GM18520 (cell line): ENCODE data around the gene SLF2.
"Not testable (repeated sequence)": the region's sequence is repeated elsewhere in the genome, so short reads cannot be mapped to it uniquely, and the experiment has no call there.

Experiments used
- ATAC-seq: cut with Tn5 transposase; IDR thresholded peaks from one replicate; pipeline ENCODE4 v1.9.1; 2021; ENCODE audit not compliant: unreplicated experiment

The SLF2 gene

GRCh38 chr10:100945754-100946153 lies 33.0 kb downstream of the SLF2 start:
- ATAC-seq, result no peak

DNA sequence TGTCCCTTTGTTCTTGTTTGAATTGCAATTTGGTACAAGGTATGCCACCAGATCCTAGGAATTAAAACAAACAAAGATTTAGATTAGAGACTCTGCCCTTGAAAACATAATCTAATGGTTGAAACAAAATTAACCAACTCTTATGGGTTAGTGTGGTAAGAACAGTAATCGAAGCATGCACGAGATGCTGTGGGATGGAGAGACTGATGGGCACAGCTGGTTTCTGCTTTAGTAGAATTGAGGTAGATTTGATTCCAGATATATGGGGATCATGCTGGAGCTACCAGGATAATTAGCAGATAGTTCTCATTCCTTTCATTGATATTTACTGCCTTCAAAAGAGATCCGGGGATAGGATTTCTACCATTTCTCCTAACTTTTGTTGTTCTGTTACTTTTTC lies 36.2 kb downstream of the SLF2 start:
- no peak for ATAC-seq

DNA sequence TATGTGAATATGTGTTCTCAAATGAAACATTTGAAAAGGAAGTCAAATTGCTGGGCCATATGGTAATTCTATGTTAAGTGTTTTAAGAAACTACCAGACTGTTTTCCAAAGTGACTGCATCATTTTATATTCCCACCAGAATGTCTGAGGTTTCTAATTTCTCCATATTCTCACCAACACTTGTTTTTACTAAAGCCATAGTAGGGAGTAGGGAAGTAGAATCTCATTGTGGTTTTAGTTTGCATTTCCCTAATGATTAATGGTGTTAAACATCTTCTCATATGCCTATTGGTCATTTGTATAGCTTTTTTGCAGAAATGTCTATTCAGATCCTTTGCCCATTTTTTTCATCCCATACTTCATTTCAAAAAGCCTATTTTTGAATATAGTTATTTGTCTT lies 47.5 kb downstream of the SLF2 start:
- ATAC-seq, result no peak

DNA sequence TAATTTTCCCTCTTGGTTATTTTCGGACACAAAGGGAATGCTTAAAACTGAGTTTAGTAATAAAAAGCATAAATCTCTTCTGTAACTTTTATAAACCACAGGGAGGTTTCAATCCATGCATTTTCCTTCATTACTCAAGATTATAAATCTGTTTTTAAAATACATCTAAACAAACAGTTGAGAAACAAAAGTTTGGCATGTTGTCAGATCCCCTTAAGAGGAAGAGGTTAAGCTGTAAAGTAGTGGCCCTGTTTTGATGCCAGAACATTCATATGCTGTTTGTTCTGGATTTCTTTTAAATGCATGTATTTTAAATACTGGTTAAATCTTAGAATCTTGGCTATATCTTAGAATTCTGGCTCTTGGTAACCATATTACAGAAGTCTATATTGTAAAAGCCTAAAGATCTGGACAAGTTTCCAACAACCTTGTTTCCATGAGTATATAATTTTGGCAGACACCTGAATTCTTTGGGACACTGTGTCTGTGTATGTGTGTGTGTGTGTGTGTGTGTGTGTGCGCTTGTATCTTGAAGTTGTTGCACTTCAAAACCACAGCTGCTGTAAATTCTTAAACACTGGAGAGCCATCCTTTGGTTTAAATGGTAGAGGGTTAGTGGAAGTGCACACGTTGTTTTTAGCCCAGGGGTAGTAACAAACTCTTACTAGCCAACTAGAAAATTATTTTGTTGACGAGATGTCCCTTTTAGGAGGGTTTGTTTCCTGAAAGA lies 49.8 kb downstream of the SLF2 start:
- no peak for ATAC-seq

- no peak for ATAC-seq
These were observed 51.1 kb downstream of the SLF2 start for GRCh38 chr10:100963826-100964225.

GRCh38 chr10:100965820-100966219 lies 53.1 kb downstream of the SLF2 start:
- ATAC-seq, result no peak

DNA sequence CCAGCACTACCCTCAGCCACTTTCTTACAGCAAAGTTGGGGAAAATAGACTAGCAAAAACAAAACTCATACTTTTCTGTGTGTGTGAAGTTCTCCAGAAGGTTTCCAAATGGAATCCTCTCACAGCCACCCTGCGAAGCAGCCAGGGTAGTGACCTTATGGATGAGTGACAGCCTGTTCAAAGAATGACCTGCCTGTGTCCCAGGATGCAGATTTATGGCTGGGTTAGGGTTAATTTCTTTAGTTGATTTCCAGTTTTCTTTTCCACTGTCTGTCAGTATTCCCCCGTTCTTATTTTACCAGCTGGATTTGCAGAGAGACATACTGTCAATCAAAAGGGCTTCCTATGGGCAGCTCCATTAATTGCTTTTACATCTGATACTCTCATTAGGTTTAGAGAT lies 54.1 kb downstream of the SLF2 start:
- no peak for ATAC-seq

- no peak for ATAC-seq
These were observed 54.6 kb downstream of the SLF2 start for GRCh38 chr10:100967332-100967731.

GRCh38 chr10:100968062-100968736 lies 55.4 kb downstream of the SLF2 start:
- no peak for ATAC-seq

- no peak for ATAC-seq
These were observed 56.1 kb downstream of the SLF2 start for GRCh38 chr10:100968863-100969186.

- ATAC-seq, result no peak
These were observed 56.7 kb downstream of the SLF2 start, which contains the start of gene SEMA4G for GRCh38 chr10:100969187-100970075. Gene SEMA4G (plus strand): TSS chr10:100969504. CDS start chr10:100972913, 3,409 bp downstream.

DNA sequence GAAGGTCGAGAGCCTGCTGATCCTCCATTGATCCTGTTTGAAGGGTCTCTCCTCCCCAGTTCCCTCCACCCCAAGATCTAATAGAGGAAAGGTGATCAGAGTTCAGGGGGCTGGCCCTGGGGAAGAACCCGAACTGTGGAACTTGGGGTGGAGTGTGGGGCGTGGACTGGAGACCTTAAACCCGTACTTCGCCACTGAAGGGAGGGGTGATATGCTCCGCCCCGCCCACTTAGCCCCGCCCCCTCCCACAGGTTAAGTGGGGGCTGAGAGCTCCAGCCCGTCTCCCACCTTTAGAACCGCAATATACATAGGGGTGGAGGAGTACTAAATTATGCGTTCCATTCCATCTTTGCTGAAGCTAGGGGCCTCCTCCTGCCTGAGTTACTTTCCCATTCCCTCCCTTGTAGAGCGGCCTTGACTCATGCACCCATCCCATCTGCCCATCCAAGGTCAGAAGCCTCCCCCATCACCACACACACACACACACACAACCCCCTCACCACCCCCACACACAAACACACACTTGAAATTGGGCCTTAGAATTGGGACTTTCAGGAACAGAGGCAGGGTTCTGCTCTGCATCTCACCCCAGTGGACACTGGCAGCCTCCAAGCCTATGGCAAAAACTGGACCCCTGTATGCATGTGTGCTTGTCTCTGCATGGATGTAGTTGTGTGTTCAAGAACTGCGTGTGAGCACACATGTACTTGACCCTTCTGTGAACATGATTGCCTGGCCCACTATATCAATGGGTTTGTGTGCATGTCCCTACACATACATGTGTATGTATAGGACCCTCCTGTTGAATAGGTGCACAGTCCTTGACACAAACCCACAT lies 57.5 kb downstream of the SLF2 start:
- no peak for ATAC-seq

DNA sequence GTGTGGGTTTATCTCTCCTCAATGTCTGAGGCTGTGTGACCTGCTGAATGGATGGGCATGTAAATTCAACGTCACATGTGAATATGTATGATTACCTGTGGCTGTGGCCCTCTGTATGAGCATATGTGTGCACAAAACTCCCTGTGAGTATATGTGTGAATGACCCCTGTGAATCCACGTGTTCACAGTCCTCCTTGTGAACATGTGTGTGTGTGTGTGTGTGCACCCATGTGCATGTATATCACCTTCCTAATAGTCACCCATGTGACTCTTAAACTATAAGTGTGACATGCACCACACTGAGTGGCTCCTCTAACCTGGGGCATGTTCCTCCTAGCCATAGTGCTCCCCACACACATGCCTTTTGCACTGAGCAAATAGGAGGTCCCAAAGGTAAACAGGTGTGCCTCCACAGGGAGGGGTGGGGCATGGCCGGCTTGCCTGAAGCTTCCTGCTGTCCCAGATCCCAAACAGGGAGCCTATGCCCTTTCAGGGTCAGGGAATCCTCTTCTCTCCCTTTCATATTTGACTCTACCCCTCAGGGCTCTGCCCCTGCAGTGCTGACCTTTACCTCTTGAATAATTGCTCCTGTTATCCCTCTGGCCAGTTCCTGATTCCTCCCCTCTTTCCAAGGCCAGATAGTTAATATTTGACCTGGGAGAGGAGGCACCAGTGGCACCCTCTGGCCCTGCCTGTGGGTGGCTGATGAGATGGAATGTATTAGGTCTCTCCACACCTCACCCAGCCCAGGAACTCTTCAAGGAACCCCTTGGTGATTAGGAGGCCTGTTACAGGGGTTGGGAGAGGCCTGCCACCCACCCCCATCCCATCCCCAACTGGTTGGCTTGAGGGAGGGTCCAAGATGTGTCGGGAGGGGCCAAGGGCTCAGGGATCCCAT lies 58.4 kb downstream of the SLF2 start:
- ATAC-seq, result no peak

DNA sequence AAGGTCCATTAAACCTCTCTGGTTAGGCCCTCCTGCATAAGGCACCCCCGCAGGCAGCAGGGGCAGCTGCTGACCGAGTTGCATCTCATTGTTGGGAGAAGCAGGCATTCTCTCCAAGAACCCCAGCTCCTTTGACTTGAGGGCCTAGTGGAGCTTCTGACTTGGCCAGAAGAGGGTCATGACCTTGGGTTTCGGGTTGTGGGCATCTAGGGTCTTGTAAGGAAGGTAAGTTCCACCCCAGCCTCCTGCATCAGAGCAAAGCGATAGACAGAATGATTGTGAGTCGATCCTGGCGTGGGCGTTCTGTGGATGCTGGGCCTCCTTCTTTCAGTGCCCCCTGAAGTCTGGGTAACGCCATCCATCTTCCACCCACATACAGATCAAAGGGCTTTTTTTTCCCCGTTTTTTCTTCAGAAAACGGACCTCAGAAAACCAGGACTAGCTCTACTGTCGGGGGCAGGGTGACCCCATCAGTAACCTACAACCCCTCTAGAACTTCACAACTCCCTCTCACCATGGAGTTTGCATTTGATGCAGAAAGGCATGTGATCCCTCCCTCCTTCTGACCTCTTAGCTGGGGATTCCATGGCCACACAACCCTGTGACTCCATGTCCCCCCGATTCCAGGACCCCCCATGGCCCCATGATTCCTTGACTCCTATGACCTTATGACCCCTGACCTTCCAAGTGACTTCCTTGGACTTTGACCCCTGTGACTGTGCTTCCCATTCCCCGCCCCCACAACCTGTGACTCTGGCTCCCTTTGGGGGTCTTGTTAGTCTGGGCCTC lies 59.5 kb downstream of the SLF2 start:
- ATAC-seq, result no peak

DNA sequence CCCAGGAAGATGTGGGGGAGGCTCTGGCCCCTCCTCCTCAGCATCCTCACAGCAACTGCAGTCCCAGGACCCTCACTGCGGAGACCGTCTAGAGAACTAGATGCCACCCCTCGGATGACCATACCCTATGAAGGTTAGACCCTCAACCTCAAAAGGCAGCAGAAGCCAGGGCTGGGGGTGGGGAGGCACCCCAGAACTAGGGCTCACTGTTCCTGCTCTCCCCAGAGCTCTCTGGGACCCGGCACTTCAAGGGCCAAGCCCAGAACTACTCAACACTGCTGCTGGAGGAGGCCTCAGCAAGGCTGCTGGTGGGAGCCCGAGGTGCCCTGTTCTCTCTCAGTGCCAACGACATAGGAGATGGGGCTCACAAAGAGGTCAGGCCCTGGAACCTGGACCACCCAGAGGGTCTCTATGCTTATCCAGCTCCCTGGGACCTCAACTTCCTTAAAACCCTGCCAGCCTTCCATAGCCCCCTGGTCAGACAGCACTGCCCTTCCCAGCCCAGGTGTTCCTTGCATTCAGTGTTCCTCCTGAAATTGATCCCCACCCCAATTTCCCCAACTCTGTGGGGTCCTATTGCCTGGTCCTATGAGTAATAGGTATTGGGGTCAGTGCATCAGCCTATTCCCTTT lies 60.3 kb downstream of the SLF2 start:
- no peak for ATAC-seq

GRCh38 chr10:100975397-100975796 lies 62.6 kb downstream of the SLF2 start:
- ATAC-seq, result not testable (repeated sequence)

DNA sequence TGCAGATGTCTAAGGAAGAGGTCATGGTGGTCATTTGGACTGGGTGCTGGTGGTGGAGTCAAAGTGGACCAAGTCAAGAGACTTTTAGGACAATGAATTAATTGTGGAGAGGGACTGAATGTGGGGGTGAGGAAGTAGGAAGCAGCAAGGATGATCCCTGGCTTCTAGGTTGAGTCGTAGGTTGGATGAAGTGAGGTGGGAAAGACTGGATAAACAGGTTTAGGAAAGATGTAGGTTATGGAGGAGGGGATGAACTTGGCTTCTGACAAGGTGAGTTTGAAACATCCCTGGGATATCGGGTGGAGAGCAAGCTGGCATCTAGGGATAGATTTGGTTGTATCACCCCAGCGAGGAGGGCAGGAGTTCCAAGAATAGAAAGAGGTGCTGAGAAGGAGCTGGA lies 64.1 kb downstream of the SLF2 start:
- ATAC-seq, result no peak

DNA sequence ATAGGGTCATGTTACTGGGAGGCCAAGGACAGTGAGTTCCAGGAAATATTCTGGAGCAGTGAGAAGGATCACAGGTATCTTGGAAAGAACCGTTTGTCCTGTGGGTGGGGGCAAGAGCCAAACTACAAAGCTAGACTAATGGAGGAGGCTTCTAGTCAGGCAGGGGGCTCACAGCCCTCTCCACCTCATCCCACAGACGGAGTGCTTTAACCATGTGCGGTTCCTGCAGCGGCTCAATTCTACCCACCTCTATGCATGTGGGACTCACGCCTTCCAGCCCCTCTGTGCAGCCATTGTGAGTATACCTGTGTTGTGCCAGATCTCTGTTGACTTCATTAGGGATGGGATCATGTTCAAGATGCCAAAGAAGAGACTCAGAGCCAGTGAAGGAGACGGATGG lies 64.7 kb downstream of the SLF2 start:
- no peak for ATAC-seq
